DOHH2 (cell line): ENCODE measurements around the gene FSHR.

ENCODE experiments used
- EZH2phosphoT487 ChIP-seq: fragments of 200-600 bp; sonication (generic); IDR thresholded peaks from 2 replicates; pipeline ENCODE4 v1.6.1; 2017; ENCODE audit warnings: borderline replicate concordance, mild to moderate bottlenecking, antibody characterized with exemption, low read length, moderate library complexity, mixed read lengths
- TF ChIP-seq, protein P1 (sequence below): fragments of 200-600 bp; sonication (generic); IDR thresholded peaks from one replicate; pipeline ENCODE4 v1.5.1; 2014; ENCODE audit warnings: antibody characterized with exemption, mild to moderate bottlenecking, low read depth, low read length; ENCODE audit not compliant: poor library complexity, severe bottlenecking

DNA sequence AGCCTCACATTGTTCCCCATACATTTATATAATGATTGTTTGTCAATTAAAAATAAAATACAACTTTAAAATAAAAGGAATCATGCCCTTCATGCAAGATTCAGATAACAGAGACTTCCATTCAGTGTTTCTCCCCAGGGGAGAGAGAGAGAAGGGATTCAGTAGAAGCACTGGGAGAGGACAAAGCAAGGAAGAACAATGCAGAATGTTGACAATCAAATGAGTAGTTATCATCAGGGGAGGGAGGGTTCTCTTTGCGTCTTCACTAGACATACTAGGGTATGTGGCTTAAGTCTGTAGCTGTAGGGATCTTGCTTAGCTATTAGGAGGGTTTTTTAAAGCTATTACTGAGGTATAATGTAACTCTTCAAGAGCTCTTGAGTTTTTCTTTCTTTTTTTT lies 30.7 kb downstream of the FSHR start:
- TF ChIP-seq, protein P1, sequence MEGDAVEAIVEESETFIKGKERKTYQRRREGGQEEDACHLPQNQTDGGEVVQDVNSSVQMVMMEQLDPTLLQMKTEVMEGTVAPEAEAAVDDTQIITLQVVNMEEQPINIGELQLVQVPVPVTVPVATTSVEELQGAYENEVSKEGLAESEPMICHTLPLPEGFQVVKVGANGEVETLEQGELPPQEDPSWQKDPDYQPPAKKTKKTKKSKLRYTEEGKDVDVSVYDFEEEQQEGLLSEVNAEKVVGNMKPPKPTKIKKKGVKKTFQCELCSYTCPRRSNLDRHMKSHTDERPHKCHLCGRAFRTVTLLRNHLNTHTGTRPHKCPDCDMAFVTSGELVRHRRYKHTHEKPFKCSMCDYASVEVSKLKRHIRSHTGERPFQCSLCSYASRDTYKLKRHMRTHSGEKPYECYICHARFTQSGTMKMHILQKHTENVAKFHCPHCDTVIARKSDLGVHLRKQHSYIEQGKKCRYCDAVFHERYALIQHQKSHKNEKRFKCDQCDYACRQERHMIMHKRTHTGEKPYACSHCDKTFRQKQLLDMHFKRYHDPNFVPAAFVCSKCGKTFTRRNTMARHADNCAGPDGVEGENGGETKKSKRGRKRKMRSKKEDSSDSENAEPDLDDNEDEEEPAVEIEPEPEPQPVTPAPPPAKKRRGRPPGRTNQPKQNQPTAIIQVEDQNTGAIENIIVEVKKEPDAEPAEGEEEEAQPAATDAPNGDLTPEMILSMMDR: no peak
- TF ChIP-seq EZH2phosphoT487: no peak
